GM19238 (cell line): ENCODE results near the gene MIA3.
"Not testable (repeated sequence)": the region's sequence is repeated elsewhere in the genome, so short reads cannot be mapped to it uniquely, and the experiment has no call there.

Experiments
- DNase-seq: peaks from one replicate; pipeline ENCODE4 v3.0.0; 2011; ENCODE audit warnings: low spot score; ENCODE audit not compliant: insufficient read length

The MIA3 gene

GRCh38 chr1:222618001-222618879, at the start of gene MIA3:
MIA3 (plus strand) TSS chr1:222618097; CDS start chr1:222618111, 14 bp downstream.
- DNase-seq, result peak; percentile 83

GRCh38 chr1:222570837-222571236, 47.1 kb upstream of the MIA3 start:
- no peak for DNase-seq

GRCh38 chr1:222579316-222579715, 38.6 kb upstream of the MIA3 start:
- no peak for DNase-seq

GRCh38 chr1:222582099-222582774, 35.7 kb upstream of the MIA3 start:
- DNase-seq, result no peak

GRCh38 chr1:222583079-222583478, 34.8 kb upstream of the MIA3 start:
- peak; percentile 20 for DNase-seq

GRCh38 chr1:222586842-222587241, 31.1 kb upstream of the MIA3 start:
- DNase-seq, result no peak

GRCh38 chr1:222588135-222588534, 29.8 kb upstream of the MIA3 start:
- no peak for DNase-seq

GRCh38 chr1:222589462-222590302, 28.2 kb upstream of the MIA3 start, which contains the start of gene TAF1A:
TAF1A (minus strand) TSS chr1:222589933.
- peak; percentile 66 for DNase-seq

- DNase-seq, result no peak
Observed at GRCh38 chr1:222592171-222592570, 25.7 kb upstream of the MIA3 start.

GRCh38 chr1:222594789-222595188, 23.1 kb upstream of the MIA3 start:
- no peak for DNase-seq

- DNase-seq, result no peak
Observed at GRCh38 chr1:222596696-222597095, 21.2 kb upstream of the MIA3 start.

- no peak for DNase-seq
Observed at GRCh38 chr1:222600281-222600680, 17.6 kb upstream of the MIA3 start.

- DNase-seq, result no peak
Observed at GRCh38 chr1:222601257-222601656, 16.6 kb upstream of the MIA3 start.

GRCh38 chr1:222606757-222607156, 11.1 kb upstream of the MIA3 start:
- no peak for DNase-seq

- not testable (repeated sequence) for DNase-seq
Observed at GRCh38 chr1:222609111-222609510, 8.8 kb upstream of the MIA3 start.

- no peak for DNase-seq
Observed at GRCh38 chr1:222610728-222611127, 7.2 kb upstream of the MIA3 start.

- DNase-seq, result no peak
Observed at GRCh38 chr1:222613627-222614026, 4.3 kb upstream of the MIA3 start.

GRCh38 chr1:222616525-222616924, 1.4 kb upstream of the MIA3 start:
- DNase-seq, result no peak

- DNase-seq, result peak; percentile 79
Observed at GRCh38 chr1:222617367-222617951, 438 bp upstream of the MIA3 start.

- no peak for DNase-seq
Observed at GRCh38 chr1:222618880-222619596, 1.1 kb downstream of the MIA3 start.

- no peak for DNase-seq
Observed at GRCh38 chr1:222620566-222620965, 2.7 kb downstream of the MIA3 start.
